AG04450 (cell line): Measurements from ENCODE around the gene RRAS2. TPM values are rescaled to one million over a fixed set of nuclear protein-coding genes. Genes with fewer than 3 reads are reported as not detected.
A peak's percentile ranks its signal among the peaks of the same experiment; 100 is the strongest.

ENCODE experiments used
- CTCF ChIA-PET: fragments of 300-600, 350-600 bp; formaldehyde crosslinking; extraction: SDS; loops from one replicate; lab custom pipeline; 2022; ENCODE audit warnings: antibody characterized with exemption, inconsistent platforms; lab: Charles Lee
- POLR2A ChIA-PET: fragments of 350-600 bp; formaldehyde crosslinking; extraction: SDS; loops from one replicate; lab custom pipeline; 2021; ENCODE audit warnings: antibody characterized with exemption, inconsistent platforms; lab: Yijun Ruan, JAX
- DNase-seq: peaks from one replicate; pipeline ENCODE4 v3.0.0-alpha.2; 2011; ENCODE audit warnings: low read depth, low spot score
- H3K27ac ChIP-seq: one replicate; pipeline ENCODE4 v1.5.1; 2012; ENCODE audit warnings: low read depth, low read length, control low read depth
- H3K27me3 ChIP-seq: one replicate; pipeline ENCODE4 v1.6.0; 2012; ENCODE audit warnings: low read length; ENCODE audit not compliant: control insufficient read depth, insufficient read depth
- H3K4me3 ChIP-seq: 2 replicates; pipeline ENCODE4 v1.5.1; 2011; ENCODE audit warnings: mild to moderate bottlenecking, low read depth, low read length, control low read depth
- H3K9me3 ChIP-seq: 2 replicates; pipeline ENCODE4 v1.5.1; 2012; ENCODE audit warnings: low read length; ENCODE audit not compliant: control insufficient read depth, insufficient read depth
- CTCF ChIP-seq: IDR thresholded peaks from 2 replicates; pipeline ENCODE4 v1.5.1; 2011; ENCODE audit warnings: low read depth, low read length, control low read depth, inconsistent platforms
- polyA plus RNA-seq: library from polyadenylated mRNA; depleted of rRNA; stranded (reverse); fragments of >200 nt; gene quantifications from 2 replicates; pipeline ENCODE4 v1.2.3, GENCODE V29; 2011

RRAS2 gene
- polyA plus RNA-seq, 1 experiment, result 95.8 TPM

DNA sequence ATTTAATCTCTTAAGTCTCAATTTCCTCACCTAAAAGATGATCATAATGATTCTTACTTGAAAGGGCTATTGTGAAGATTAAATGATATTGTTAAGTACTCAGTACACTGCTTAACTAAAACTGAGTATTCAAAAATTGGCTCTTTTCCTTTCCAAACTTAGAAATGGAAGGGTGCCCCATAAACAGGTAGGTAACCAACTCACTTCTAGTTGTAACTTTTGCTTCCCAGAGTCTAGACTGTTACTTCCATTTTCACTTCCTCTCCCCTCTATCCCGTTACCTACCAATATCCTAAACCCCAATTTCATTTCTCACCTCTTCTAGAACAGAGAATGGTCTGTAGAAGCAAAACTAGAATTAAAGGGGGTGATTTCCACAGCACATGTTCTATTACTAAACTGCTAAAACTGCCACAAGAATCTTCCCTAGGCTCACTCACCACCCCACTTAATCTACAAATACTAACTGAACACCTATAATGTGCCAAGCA is 50.0 kb downstream of the RRAS2 start:
- no peak for TF ChIP-seq CTCF
- Histone ChIP-seq H3K4me3 (no peak overlapping the region), H3K27ac (no peak overlapping the region), H3K9me3 (no peaks in the 10 kb centered on the region), H3K27me3 (no peaks in the 10 kb centered on the region)
- no peak for DNase-seq
- ChIA-PET POLR2A (interaction anchor here (0.9 to 1.3 kb wide), 3 partner anchors 49 to 147 kb away, joined by 4 to 7 read pairs (median 7); no protein-coding TSS in a partner anchor), CTCF (interaction anchor here (0.9 to 5.8 kb wide), 24 partner anchors 8 to 181 kb away, joined by 3 to 27 read pairs (median 6); no protein-coding TSS in a partner anchor)

GRCh38 chr11:14308114-14308896 is 50.7 kb downstream of the RRAS2 start:
- H3K27ac ChIP-seq, result no peak overlapping the region
- no peaks in the 10 kb centered on the region for H3K9me3 ChIP-seq
- no peaks in the 10 kb centered on the region for H3K27me3 ChIP-seq
- no peak overlapping the region for H3K4me3 ChIP-seq
- TF ChIP-seq CTCF, result peak; percentile 73
- ChIA-PET POLR2A (interaction anchor here (0.8 to 1.3 kb wide), 4 partner anchors 10 to 147 kb away, joined by 4 to 7 read pairs (median 6); no protein-coding TSS in a partner anchor), CTCF (interaction anchor here (0.7 to 2.0 kb wide), 36 partner anchors 9 to 777 kb away, joined by 3 to 27 read pairs (median 4); no protein-coding TSS in a partner anchor)
- no peak for DNase-seq

- Histone ChIP-seq H3K9me3 (no peaks in the 10 kb centered on the region), H3K27me3 (no peaks in the 10 kb centered on the region), H3K4me3 (no peak overlapping the region), H3K27ac (no peak overlapping the region)
- POLR2A ChIA-PET, result no interaction called here
- CTCF ChIA-PET, result interaction anchor here (10.4 kb wide), 1 partner anchor 149 kb away, joined by 273 read pairs; no protein-coding TSS in a partner anchor
- DNase-seq, result no peak
- TF ChIP-seq CTCF, result no peak
These were observed 52.5 kb downstream of the RRAS2 start for GRCh38 chr11:14306481-14306880.

DNA sequence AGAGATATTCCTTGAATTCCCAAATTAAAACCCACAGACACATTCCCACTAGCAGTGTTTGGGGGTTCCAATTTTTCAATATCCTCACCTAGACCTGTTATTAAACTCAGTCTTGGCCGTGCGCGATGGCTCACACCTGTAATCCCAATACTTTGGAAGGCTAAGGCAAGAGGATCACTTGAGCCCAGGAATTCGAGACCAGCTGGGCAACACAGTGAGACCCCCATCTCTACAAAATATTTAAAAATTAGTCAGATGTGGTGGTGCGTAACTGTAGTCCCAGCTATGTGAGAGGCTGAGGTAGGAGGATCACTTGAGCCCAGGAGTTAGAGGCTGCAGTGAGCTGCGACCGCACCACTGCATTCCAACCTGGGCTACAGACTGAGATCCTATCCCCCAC is 53.3 kb downstream of the RRAS2 start:
- CTCF ChIA-PET, result interaction anchor here (10.4 kb wide), 1 partner anchor 150 kb away, joined by 273 read pairs; no protein-coding TSS in a partner anchor
- no peak overlapping the region for H3K4me3 ChIP-seq
- TF ChIP-seq CTCF, result no peak
- H3K27me3 ChIP-seq, result no peaks in the 10 kb centered on the region
- POLR2A ChIA-PET, result no interaction called here
- H3K27ac ChIP-seq, result no peak overlapping the region
- DNase-seq, result no peak
- no peaks in the 10 kb centered on the region for H3K9me3 ChIP-seq
